HCT116 (cell line): ENCODE data around the gene HMCES. TPM values are rescaled to one million over a fixed set of nuclear protein-coding genes. Genes with fewer than 3 reads are reported as not detected.

Experiments
- ATAC-seq: fragments of 200-7000 bp; cut with Tn5 transposase; 2 replicates; pipeline ENCODE4 v1.9.1; 2020; ENCODE audit warnings: mild to moderate bottlenecking, moderate library complexity
- BruUV-seq: library from RNA; stranded (reverse); fragments of 400-500 nt; replicated peaks from 2 replicates; lab custom pipeline; 2021; lab: Mats Ljungman, UMichigan
- CTCF ChIA-PET: fragments of 300-600 bp; sonication (Branson Sonifier 250); formaldehyde crosslinking; loops from one replicate; lab custom pipeline; 2021; ENCODE audit warnings: antibody characterized with exemption; lab: Charles Lee
- POLR2A ChIA-PET: fragments of 300-600, 350-600 bp; sonication (Branson Sonifier 250); formaldehyde crosslinking; loops from one replicate; lab custom pipeline; 2021; ENCODE audit warnings: antibody characterized with exemption; lab: Charles Lee
- RAD21 ChIA-PET, 2 experiments: fragments of 300-600 bp; sonication (Branson Sonifier 250); formaldehyde crosslinking; loops; one replicate each; lab custom pipeline; 2023; ENCODE audit warnings: low total read pairs in 2 of 2; ENCODE audit not compliant: uncharacterized antibody in 2 of 2, unreplicated experiment in 2 of 2, low non-redundant PET in 1 of 2; lab: Charles Lee
- DNase-seq: peaks from one replicate; pipeline ENCODE4 v3.0.0-alpha.2; 2010; ENCODE audit warnings: low read depth, low spot score
- H2AFZ ChIP-seq: fragments of 200-600 bp; shearing (Covaris generic), sonication (generic); 2 replicates; pipeline ENCODE4 v1.6.1; 2017; ENCODE audit warnings: low read depth, mixed run types, mixed read lengths, antibody characterized with exemption, low read length; ENCODE audit not compliant: poor library complexity, severe bottlenecking
- H3K27ac ChIP-seq: 2 replicates; pipeline ENCODE4 v1.5.1; 2012; ENCODE audit warnings: low read depth, low read length
- H3K27me3 ChIP-seq: fragments of 200-600 bp; sonication (generic); 2 replicates; pipeline ENCODE4 v1.6.1; 2016; ENCODE audit warnings: mixed run types, low read length, mixed read lengths; ENCODE audit not compliant: insufficient read depth
- H3K36me3 ChIP-seq, 2 experiments: fragments of 200-500 bp in 1 of 2; fragments of 200-600 bp in 1 of 2; sonication (Bioruptor generic) in 1 of 2; sonication (generic) in 1 of 2; 2 replicates each; pipeline versions ENCODE4 v1.5.1 to v1.6.1; 2014 to 2016; ENCODE audit warnings: low read length in 2 of 2, inconsistent platforms in 1 of 2, mixed read lengths in 1 of 2, mixed run types in 1 of 2; ENCODE audit not compliant: insufficient read depth in 2 of 2, control insufficient read depth in 1 of 2
- H3K4me1 ChIP-seq, 2 experiments: fragments of 200-600 bp in 1 of 2; sonication (generic) in 1 of 2; 2 replicates each; pipeline versions ENCODE4 v1.5.1 to v1.6.1; 2012 to 2017; ENCODE audit warnings: low read length in 2 of 2, inconsistent platforms in 1 of 2, mild to moderate bottlenecking in 1 of 2, mixed read lengths in 1 of 2, mixed run types in 1 of 2, moderate library complexity in 1 of 2; ENCODE audit not compliant: insufficient read depth in 2 of 2, control insufficient read depth in 1 of 2
- H3K4me2 ChIP-seq: fragments of 200-600 bp; sonication (generic); 2 replicates; pipeline ENCODE4 v1.6.1; 2017; ENCODE audit warnings: mixed run types, low read length, mixed read lengths
- H3K4me3 ChIP-seq, 2 experiments: fragments of 200-600 bp in 1 of 2; sonication (generic) in 1 of 2; replicated peaks in 1 of 2; 2 replicates each; pipeline ENCODE4 v1.5.1; 2011 to 2016; ENCODE audit warnings: low read length in 2 of 2, control low read depth in 1 of 2, low read depth in 1 of 2, mild to moderate bottlenecking in 1 of 2, mixed read lengths in 1 of 2, mixed run types in 1 of 2
- H3K79me2 ChIP-seq: fragments of 200-600 bp; sonication (generic); 2 replicates; pipeline ENCODE4 v1.6.1; 2017; ENCODE audit warnings: mild to moderate bottlenecking, mixed run types, low read length, moderate library complexity, mixed read lengths; ENCODE audit not compliant: insufficient read depth
- H3K9ac ChIP-seq: fragments of 200-600 bp; sonication (generic); 2 replicates; pipeline ENCODE4 v1.6.1; 2016; ENCODE audit warnings: low read length, mixed read lengths
- H3K9me2 ChIP-seq: fragments of 200-600 bp; sonication (generic), shearing (Covaris generic); 2 replicates; pipeline ENCODE4 v1.6.1; 2017; ENCODE audit warnings: mixed run types, mild to moderate bottlenecking, moderate library complexity; ENCODE audit not compliant: insufficient read depth
- H3K9me3 ChIP-seq, 2 experiments: fragments of 200-500 bp in 1 of 2; fragments of 200-600 bp in 1 of 2; sonication (Bioruptor generic) in 1 of 2; sonication (generic) in 1 of 2; 2 replicates each; pipeline ENCODE4 v1.6.1; 2014 to 2017; ENCODE audit warnings: low read length in 2 of 2, mixed read lengths in 2 of 2, inconsistent platforms in 1 of 2, low read depth in 1 of 2, mild to moderate bottlenecking in 1 of 2, mixed run types in 1 of 2, moderate library complexity in 1 of 2; ENCODE audit not compliant: control insufficient read depth in 1 of 2, insufficient read depth in 1 of 2
- H4K20me1 ChIP-seq: fragments of 200-600 bp; sonication (generic), shearing (Covaris generic); 2 replicates; pipeline ENCODE4 v1.6.1; 2017; ENCODE audit warnings: mixed run types, mild to moderate bottlenecking, moderate library complexity; ENCODE audit not compliant: insufficient read depth
- CBX3 ChIP-seq: IDR thresholded peaks from 2 replicates; pipeline ENCODE4 v1.6.1; 2012; ENCODE audit warnings: low read depth
- CEBPB ChIP-seq: IDR thresholded peaks from 2 replicates; pipeline ENCODE4 v1.6.1; 2012; ENCODE audit warnings: low read depth
- EGR1 ChIP-seq: IDR thresholded peaks from 2 replicates; pipeline ENCODE4 v1.6.1; 2012; ENCODE audit warnings: low read depth
- ELF1 ChIP-seq: IDR thresholded peaks from 2 replicates; pipeline ENCODE4 v1.6.1; 2012; ENCODE audit warnings: low read depth, borderline replicate concordance
- FOSL1 ChIP-seq: IDR thresholded peaks from 2 replicates; pipeline ENCODE4 v1.6.1; 2012; ENCODE audit warnings: low read depth
- JUND ChIP-seq: IDR thresholded peaks from 2 replicates; pipeline ENCODE4 v1.6.1; 2012
- POLR2A ChIP-seq: IDR thresholded peaks from 2 replicates; pipeline ENCODE4 v1.7.0; 2011; ENCODE audit warnings: borderline replicate concordance; ENCODE audit not compliant: insufficient read depth, insufficient read length; ENCODE audit errors: extremely low read depth
- POLR2AphosphoS5 ChIP-seq: IDR thresholded peaks from 2 replicates; pipeline ENCODE4 v1.6.1; 2011; ENCODE audit warnings: mild to moderate bottlenecking, low read depth, low read length, moderate library complexity
- RAD21 ChIP-seq: IDR thresholded peaks from 2 replicates; pipeline ENCODE4 v1.6.1; 2012; ENCODE audit warnings: low read depth, mild to moderate bottlenecking
- REST ChIP-seq: IDR thresholded peaks from 2 replicates; pipeline ENCODE4 v1.6.1; 2012; ENCODE audit warnings: low read depth
- SIN3A ChIP-seq: IDR thresholded peaks from 2 replicates; pipeline ENCODE4 v1.6.1; 2012; ENCODE audit warnings: low read depth
- SP1 ChIP-seq: IDR thresholded peaks from 2 replicates; pipeline ENCODE4 v1.6.1; 2012; ENCODE audit warnings: low read depth
- SRF ChIP-seq: IDR thresholded peaks from 2 replicates; pipeline ENCODE4 v1.6.1; 2012; ENCODE audit warnings: low read depth
- ZFX ChIP-seq: fragments of 450-650 bp; IDR thresholded peaks from 2 replicates; pipeline ENCODE4 v1.6.1; 2017
- ZNF274 ChIP-seq: fragments of 200-500 bp; sonication (Bioruptor generic); IDR thresholded peaks from 2 replicates; pipeline ENCODE4 v1.6.1; 2014; ENCODE audit warnings: mild to moderate bottlenecking, low read depth, low read length, inconsistent platforms
- intact Hi-C: fragments of 100-400 bp; cut with micrococcal nuclease; formaldehyde crosslinking; loops from 2 replicates; pipeline ENCODE4 v1.10.0; 2022
- total RNA-seq: library from RNA; stranded (reverse); gene quantifications from one replicate; pipeline ENCODE4 v1.2.1, GENCODE V29; 2021; ENCODE audit not compliant: unreplicated experiment
- TF ChIP-seq, protein P1 (sequence below): IDR thresholded peaks from 2 replicates; pipeline ENCODE4 v1.6.1; 2011; ENCODE audit warnings: mild to moderate bottlenecking, low read length, moderate library complexity; ENCODE audit not compliant: insufficient replicate concordance; ENCODE audit errors: extremely low read depth
- TF ChIP-seq, protein P2 (sequence below): IDR thresholded peaks from 2 replicates; pipeline ENCODE4 v1.6.1; 2012

Gene HMCES
- total RNA-seq, 1 experiment from 2014 or later, result 78.9 TPM

GRCh38 chr3:129234441-129234840 is 44.2 kb upstream of the HMCES start (continued):
- TF ChIP-seq FOSL1, result no peak
- TF ChIP-seq, all 23 proteins: peak for 0

GRCh38 chr3:129235344-129235917 is 43.2 kb upstream of the HMCES start:
- ATAC-seq (no peak), DNase-seq (no peak)
- H3K9me3 ChIP-seq, result no peaks in the 10 kb centered on the region
- H3K9me2 ChIP-seq, result no peaks in the 10 kb centered on the region
- no peak overlapping the region for H3K4me2 ChIP-seq
- POLR2A ChIA-PET, result no interaction called here
- no peaks in the 10 kb centered on the region for H3K79me2 ChIP-seq
- no peak overlapping the region for H3K9ac ChIP-seq
- CTCF ChIA-PET, result no interaction called here
- H3K27me3 ChIP-seq, result no peaks in the 10 kb centered on the region
- no peak overlapping the region for H3K27ac ChIP-seq
- no peak overlapping the region for H3K4me3 ChIP-seq
- no TSS peak for BruUV-seq
- H3K36me3 ChIP-seq, result no peaks in the 10 kb centered on the region
- intact Hi-C loops, result no loop called here
- peaks cover 5 to 28% of the 10 kb centered on the region in 2 experiments for H3K4me1 ChIP-seq
- no peaks in the 10 kb centered on the region for H4K20me1 ChIP-seq
- RAD21 ChIA-PET, result interaction anchor here in 1 of 2 experiments (0.6 kb wide), 1 partner anchor 265 kb away, joined by 4 read pairs; no protein-coding TSS in a partner anchor
- TF ChIP-seq ZNF274 (no peak), RAD21 (no peak), POLR2A (no peak), SP1 (no peak), CBX3 (no peak), SIN3A (no peak), SRF (no peak), ELF1 (no peak), EGR1 (no peak), FOSL1 (no peak), JUND (no peak), POLR2AphosphoS5 (no peak), ZFX (no peak), REST (no peak), CEBPB (no peak)
- TF ChIP-seq, protein P1, sequence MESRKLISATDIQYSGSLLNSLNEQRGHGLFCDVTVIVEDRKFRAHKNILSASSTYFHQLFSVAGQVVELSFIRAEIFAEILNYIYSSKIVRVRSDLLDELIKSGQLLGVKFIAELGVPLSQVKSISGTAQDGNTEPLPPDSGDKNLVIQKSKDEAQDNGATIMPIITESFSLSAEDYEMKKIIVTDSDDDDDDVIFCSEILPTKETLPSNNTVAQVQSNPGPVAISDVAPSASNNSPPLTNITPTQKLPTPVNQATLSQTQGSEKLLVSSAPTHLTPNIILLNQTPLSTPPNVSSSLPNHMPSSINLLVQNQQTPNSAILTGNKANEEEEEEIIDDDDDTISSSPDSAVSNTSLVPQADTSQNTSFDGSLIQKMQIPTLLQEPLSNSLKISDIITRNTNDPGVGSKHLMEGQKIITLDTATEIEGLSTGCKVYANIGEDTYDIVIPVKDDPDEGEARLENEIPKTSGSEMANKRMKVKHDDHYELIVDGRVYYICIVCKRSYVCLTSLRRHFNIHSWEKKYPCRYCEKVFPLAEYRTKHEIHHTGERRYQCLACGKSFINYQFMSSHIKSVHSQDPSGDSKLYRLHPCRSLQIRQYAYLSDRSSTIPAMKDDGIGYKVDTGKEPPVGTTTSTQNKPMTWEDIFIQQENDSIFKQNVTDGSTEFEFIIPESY, result no peak
- TF ChIP-seq, protein P2, sequence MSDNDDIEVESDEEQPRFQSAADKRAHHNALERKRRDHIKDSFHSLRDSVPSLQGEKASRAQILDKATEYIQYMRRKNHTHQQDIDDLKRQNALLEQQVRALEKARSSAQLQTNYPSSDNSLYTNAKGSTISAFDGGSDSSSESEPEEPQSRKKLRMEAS, result no peak
- TF ChIP-seq, all 23 proteins: peak for 0
- no peak overlapping the region for H2AFZ ChIP-seq
